Daoy (cell line): Measurements from ENCODE around the gene GALNTL6. TPM values are rescaled to one million over a fixed set of nuclear protein-coding genes. Genes with fewer than 3 reads are reported as not detected.
"Not testable (repeated sequence)": the region's sequence is repeated elsewhere in the genome, so short reads cannot be mapped to it uniquely, and the experiment has no call there.

ENCODE experiments used
- DNase-seq: peaks from one replicate; pipeline ENCODE4 v3.0.0-alpha.2; 2015; ENCODE audit warnings: low read depth
- total RNA-seq: library from RNA; depleted of rRNA; stranded (reverse); fragments of >200 nt; shearing (Covaris generic); gene quantifications from 2 replicates; pipeline ENCODE4 v1.2.3, GENCODE V29; 2014

Gene GALNTL6
- total RNA-seq, 1 experiment from 2014 or later = not detected

DNA sequence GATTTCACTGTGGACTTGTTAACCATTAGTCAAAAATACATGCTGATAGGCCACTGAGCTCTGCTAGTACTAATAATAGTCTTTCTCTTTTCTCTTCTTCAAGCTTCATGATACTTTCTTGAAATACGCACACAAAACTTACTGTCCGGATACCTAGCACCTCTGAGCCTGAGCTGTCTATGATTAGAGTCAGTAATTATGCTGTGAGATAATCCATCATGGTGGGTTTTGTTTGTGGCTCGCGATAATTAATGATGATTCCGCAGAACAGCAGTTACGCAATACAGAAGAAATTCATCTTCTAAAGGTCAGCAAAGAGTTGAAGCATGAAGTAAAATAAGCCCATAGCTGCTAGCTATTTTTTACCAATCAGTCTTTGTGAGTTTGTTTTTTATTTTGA, 843.9 kb downstream of the GALNTL6 start:
- no peak for DNase-seq

DNA sequence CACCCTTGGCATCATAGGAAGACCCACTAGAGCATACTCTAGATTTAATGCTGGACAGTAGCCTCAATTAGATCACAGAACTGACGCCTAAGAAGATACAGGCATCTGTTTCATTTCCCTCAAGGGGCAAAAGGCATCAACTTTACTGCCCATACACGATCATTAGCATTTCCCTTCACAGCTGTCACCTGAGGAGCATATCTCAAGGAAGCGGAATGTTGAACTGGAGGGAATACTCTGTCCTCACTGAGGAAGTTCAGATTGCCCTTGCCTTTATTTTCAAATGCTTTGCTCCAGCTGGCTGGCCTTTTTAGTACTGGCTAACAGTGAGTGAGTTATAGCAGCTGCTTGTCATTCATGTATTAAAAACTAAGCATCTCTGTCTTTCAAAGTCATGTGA, 847.0 kb downstream of the GALNTL6 start:
- DNase-seq = no peak

DNA sequence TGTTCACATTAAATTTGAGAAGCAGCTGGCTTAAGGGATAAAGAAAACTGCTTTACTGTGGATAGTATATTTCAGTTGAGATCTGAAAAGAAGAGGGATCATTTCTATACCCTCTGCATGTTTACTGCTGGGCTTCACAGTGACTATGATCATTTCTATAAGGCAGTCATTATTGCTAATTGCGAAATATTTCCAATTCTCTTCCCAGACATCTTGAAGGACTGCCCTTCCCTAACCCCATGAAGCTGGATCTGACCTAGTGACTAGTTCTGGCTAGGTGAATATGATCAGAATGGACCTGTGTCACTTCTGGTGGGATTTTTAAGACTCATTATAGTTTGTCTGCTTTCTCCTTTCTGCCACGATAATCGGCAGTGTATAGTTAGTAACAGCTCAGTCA, 848.9 kb downstream of the GALNTL6 start:
- no peak for DNase-seq

DNA sequence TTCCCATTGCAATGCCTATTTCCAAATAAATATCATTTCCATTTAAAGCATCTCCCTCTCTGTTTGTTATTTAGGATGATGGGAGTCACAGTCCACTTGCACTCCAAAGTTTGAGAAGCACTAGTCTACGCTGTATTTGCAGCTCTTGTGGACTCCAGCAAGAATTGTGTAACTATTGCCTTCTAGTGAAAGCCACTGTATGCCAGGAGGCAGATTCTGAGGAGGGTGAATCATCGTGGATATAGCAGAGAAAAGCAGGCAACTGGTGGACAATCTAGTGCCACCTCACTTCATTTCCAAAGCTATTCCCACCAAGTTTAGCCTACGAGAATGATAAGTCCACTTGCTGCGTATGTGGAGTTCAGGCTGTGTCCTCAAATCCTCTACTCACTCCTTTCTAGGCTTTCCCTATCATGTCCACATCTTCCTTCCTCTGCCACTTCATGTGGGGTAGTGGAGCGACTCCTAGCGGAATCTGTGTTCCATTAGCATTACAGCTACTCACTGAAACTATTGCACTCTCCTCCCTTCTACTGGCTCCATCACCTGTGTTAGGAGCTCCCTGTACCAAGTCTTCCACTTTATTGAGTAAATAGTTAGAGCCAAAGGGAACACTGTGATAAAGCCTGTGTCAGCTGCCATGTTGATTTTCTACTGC, 853.6 kb downstream of the GALNTL6 start:
- peak; percentile 10 for DNase-seq

DNA sequence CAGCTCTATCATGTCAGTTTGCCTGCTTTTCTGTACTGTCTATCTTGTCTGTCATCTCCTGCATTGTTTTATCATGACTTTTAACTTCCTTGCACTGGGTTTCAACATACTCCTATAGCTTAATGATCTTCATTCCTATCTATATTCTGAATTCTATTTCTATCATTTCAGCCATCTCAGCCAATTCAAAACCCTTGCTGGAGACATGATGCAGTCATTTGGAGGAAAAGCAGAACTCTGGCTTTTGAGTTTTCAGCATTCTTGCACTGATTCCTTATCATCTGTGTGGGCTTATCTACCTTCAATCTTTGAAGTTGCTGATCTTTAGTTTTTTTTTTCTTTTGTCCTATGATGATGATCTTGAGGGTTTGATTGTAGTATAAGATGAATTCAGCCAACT, 861.6 kb downstream of the GALNTL6 start:
- DNase-seq = no peak

DNA sequence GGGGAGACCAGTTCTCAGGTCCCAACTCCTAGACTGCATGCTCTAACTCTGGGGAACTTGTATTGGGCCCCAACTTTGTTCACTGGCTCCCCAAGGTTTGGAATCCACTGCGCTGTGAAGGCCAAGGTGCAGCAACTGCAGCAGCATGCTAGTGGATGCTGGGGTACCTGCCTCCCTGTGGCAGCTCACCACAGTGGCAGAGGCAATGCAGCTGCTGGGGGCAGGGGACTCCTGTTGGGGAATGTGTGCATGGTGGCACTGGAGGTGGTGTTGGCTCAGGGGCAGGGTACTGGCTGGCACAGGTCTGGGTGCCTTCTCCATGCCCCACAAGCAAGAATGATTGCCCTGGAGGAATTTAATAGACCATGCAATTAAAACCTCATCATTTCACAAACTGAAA, 862.0 kb downstream of the GALNTL6 start:
- no peak for DNase-seq

DNA sequence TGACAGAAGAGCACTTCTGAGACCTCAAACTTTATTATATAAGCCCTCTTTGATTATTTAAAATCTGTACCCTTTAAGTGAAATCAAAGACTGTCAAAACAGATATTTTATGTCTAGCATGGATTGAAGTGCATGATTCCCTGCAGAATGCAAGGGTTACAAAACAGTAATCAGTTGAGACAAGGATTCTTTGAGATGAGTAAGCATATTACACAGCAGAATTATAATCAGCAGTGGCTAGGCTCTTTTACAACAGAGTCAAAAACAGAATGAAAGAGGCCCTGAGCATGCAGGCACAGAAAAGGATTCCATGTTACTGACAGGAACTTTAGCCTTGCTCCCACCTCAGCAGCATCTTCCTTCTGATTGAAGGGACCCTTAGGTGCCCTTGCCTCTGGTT, 867.5 kb downstream of the GALNTL6 start:
- no peak for DNase-seq

DNA sequence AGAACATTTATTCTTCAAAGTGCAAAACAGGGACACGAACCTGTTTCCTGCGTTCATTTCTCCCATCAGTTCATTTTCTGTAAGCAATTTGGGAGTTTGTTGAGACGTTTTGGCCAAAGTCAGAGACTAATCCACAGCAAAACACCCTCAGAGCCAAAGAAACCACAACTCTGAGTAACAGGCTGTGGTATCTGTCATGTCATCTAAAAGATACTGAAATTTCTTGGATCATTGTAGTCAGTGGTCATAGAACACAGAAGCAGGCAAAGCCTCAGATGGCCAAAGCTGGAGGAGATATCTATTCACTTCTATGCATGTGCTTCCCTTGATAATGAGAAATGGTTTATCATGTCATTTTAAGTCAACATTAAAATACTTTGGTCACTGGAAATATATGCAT, 869.8 kb downstream of the GALNTL6 start:
- peak; percentile 2 for DNase-seq

DNA sequence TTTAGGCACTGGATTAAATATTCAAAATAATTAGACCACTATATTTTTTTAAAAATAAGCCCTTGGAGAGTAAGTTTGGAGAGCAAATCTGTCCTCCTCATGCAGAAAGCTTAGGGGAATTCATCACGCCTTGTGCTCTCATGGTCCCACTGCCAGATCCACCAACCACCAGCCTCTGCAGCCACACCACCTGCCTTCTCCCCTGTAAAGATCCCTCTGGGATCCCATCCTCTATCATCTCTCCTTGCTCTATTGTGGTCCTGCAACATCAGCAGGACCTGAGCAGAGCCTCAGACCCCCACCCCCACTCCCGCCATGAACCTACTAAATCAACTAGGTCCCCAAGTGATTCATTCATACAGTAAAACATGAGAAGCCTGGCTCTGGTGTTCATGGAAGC, 872.8 kb downstream of the GALNTL6 start:
- no peak for DNase-seq

DNA sequence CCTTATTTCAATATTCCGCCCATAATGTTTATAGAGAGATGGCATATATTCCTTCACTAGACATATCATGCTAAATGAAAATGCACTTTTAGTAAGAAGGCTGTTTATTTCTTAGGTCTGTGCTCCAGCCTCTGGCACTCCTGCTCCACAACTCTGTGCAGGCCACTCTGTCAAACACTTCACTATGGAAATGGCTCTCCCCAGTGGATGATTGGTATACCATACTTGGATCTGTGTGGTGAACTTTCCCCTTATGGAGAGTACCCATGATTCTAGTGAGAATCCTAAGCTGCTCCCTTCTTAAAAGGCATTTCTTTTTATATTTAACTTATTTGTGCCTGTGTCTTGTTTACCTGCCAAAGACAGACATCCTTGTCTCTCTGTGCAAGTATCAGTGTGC, 875.3 kb downstream of the GALNTL6 start:
- no peak for DNase-seq

DNA sequence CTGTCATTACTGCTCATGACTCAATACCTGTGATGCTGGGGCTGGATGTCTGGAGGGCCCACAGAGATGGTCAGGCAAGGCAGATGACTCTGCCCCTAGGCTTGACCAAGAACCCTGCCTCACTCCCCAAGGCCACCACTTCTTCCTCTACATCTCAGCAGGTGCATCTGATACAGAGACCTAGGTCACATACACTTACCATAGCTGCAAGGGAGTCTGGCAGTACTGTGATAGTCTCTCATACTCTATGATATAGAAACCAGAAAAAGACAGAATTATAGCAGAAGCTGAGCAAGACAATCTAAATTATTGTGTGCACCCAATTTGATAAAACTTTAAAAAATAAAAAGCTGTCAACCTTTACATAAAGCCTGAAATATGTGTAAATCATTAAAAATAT, 878.3 kb downstream of the GALNTL6 start:
- no peak for DNase-seq

DNA sequence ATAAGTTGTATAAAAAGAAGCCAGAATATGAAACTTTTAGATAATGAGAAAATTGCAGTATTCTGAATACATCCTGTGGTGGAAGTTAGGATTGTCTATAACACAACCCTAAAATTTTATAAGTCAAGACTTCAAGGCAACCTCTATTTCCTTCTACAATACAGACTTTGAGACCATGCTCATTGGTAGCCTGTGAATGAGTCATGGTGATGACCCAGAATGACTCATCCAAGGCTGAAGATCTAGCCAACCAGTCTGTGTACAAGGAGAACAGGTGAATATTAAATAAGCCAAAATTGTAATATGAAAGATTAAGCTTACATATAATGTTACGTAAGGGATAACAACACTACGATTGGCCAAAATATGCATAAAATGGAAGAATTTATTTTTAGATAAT, 879.5 kb downstream of the GALNTL6 start:
- no peak for DNase-seq

DNA sequence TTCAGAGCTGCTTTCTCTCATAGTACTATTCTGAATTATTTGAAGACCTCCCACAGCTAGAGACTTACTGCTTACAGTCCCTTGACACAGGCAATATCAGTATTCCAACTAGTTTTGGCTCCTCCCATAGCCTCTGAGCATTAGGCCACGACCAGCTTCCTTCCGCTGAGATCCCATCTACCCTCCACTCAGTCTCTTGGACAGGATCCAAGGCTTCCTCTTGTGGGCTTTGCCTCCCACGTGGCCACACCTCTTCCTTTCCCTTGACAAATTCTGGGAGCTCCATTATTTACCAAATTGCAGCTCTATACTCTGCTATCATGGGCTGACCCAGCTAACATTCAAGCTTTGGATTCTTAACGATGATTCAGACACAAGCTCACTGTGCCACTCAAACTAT, 885.1 kb downstream of the GALNTL6 start:
- DNase-seq = peak; percentile 3

DNA sequence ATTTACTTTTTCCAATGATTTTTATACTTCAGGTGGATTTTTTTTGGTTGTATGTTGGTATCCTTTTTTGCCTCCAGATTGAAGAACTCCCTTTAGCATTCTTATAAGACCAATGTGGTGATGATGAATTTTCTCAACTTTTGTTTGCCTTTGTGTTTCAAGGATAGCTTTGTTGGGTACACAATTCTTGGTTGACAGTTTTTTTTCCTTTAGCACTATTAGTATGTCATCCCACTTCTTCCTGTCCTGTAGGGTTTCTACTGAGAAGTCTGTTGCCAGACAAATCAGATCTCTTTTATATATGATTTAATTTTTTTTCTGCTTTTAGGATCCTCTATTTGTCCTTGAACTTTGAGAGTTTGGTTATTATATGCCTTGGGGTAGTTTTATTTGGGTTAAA, 892.4 kb downstream of the GALNTL6 start:
- no peak for DNase-seq

DNA sequence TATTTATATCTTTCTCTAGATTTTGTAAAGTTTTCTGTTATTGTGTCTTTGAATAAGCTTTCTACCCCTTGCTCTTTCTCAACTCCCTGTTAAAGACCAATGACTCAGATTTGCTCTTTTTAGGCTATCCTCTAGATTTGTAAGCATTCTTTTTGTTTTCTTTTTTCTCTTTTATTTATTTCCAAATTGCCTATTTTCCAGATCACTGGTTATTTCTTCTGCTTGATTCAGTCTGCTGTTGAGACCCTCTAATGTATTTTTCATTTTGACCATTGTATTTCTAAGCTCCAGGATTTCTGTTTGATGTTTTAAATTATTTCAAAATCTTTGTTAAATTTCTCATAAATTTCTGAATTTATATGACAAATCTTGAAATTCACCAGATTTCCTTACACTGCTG, 892.8 kb downstream of the GALNTL6 start:
- no peak for DNase-seq

DNA sequence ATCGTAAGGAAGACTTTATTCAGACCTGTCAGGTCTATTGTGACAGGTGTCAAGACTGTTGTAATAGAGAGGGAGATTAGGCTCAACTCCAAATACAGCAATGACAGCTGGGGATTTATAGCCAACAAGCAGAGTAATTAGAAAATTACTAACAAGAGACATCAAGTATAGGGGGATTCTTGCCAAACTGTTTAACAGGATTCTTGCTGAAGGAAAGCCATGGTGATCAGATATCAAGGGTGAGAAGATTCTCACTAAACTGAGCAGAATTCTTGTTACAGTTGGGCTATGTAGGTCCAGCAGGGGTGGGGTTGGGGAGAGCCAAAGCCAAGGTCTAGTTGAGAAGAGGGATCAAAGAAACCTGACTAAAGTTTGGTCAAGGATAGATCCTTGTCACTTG, 894.4 kb downstream of the GALNTL6 start:
- no peak for DNase-seq

DNA sequence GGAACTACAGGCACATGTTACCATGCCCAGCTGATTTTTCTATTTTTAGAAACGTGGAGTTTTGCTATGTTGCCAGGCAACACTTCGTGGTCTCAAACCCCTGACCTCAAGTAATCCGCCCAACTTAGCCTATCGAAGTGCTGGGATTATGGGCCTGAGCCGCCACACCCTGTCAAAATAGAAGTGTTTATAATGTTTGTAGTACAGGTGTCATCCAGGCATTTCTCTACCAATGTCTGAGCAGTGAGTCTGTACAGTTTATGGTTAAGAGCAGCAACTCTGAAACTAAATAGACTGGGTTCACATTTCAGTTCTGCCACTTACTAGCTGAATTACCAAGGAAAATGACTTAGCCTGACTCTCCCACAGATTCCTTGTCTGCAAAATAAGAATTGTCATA, 895.0 kb downstream of the GALNTL6 start:
- no peak for DNase-seq

DNA sequence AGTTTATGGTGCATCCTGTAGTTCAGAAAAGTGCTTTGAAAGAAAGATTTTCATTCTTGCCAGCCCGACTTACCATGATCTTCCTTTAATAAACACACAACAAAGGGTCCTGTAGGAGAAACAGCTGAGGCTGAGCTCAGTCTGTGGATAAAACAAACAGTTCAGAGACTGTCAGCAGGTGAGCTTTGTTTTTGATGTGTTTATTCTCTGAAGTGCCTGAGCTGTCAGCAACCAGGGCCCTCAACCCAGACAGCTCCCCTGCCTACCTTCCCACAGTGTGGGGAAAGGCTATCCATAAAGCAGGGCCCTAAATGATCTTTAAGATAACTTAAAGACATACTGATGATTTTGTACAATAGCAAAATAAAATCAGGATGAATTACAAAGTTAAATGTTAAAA, 896.2 kb downstream of the GALNTL6 start:
- DNase-seq = no peak

DNA sequence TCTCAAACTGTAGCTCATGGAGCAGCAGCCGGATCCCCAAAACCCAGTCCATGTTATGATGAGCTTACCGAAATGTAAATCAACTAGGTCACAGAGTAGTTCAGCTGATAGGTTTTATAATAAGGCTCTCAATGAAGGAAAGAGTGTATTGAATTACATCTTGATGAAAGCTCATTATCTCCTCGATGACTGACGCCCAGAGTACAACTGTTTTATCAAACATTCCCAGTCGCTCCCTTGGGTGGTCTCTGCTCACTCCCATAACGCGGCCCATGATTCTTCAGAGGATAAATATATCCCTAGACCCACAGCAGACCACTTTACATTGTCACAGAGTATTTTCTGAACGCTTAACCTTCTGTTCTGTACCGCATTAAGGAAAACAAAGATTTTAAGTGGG, 903.1 kb downstream of the GALNTL6 start:
- no peak for DNase-seq

DNA sequence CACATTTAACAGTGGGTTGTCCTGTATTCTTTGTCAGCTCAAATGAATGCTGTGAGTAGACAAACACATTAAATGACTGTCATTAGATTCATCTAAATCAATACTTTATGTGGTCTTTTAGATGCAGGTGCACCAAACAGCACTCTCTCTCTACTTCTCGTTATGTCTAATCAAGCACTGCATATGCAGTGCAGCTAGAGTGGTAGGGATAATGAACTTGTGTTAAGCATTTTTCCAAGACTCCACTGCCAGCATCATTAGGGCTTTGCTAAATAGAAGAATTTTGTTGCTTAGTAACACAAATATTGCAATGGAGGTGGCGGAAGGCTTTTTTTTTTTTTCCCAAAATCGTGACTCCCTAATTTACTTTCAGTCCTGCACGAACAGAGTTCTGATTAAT, 908.5 kb downstream of the GALNTL6 start:
- DNase-seq = no peak

DNA sequence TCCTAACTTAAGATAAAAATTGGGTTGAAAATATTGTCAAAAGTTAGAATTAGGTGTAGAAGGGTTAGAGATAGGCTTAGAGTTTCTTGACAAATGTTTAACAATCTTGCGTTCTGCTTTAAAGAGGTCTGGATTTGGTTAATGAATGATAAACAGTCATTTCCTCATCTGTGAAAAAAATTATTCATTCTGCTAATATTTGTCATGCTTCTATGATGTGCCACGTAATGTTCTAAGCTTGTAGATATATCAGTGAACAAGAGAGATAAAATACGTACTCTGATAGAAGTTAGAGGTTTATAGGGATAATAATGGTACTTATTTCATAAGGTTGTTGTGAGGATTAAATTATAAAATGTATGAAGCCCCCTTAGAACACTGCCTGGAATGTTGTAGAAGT, 912.4 kb downstream of the GALNTL6 start:
- no peak for DNase-seq

DNA sequence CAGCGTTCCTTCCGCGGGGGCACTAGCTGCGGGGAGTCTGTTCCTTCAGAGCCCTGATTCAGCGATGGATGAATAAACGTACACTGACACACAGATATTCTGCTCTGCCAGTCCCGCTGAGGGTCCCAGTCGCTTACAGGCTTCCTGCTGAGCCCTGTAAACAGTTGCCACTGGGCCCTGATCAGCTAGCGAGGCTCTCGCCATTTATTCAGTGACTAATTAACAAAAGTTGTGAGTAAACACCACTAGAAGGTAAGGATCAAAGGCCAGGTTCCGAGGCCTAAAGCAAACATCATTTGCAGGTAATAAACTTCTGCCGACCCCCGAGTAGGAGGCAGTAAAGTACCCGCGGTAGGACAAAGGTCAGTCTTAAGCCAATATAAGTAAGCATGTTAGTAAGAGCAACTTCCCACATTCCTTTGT, 912.8 kb downstream of the GALNTL6 start:
- DNase-seq = no peak

DNA sequence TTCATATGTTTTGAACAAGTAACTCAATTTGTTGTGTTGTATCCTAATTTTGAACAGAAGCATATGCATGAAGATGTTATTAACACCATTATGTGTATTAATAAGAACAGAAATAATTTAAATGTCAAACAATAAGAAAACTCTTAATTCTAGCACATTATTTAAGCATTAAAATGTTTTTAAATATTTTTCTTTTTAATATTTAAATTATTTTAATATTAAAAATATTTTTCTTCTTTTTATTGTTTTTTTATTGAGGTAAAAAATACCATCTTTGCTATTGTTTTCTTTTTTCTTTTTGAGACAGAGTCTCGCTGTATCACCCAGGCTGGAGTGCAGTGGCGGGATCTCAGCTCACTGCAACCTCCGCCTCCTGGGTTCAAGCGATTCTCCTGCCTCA, 914.4 kb downstream of the GALNTL6 start:
- no peak for DNase-seq

DNA sequence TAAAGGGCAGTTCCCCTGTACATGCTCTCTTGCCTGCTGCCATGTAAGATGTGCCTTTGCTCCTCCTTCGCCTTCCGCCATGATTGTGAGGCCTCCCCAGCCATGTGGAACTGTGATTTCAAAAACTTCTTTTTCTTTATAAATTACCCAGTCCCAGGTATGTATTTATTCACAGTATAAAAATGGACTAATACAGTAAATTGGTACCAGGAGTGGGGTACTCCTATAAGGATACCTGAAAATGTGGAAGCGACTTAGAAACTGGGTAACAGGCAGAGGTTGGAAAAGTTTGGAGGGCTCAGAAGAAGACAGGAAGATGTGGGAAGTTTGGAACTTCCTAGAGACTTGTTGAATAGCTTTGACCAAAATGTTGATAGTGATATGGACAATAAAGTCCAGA, 920.4 kb downstream of the GALNTL6 start:
- DNase-seq = not testable (repeated sequence)

DNA sequence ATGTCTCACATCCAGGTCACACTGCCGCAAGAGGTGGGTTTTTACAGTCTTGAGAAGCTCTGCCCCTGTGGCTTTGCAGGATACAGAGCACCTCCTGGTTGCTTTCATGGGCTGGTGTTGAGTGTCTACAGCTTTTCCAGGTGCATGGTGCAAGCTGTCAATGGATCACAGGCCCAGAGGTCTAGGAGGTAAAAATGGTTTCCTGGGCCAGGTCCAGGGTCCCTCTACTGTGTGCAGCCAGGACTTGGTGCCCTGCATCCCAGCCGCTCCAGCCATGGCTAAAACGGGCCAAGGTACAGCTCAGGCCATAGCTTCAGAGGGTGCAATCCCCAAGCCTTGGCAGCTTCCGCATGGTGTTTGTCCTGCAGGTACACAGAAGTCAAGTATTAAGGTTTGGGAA, 921.4 kb downstream of the GALNTL6 start:
- DNase-seq = no peak
